Uterus (tissue), 2 donors: ENCODE results near the gene XPO5.

Experiments used
- CTCF ChIP-seq, 4 experiments: fragments of 200-600 bp in 2 of 4; fragments of 450-650 bp in 2 of 4; sonication (generic) in 2 of 4; IDR thresholded peaks; one replicate each; pipeline ENCODE4 v1.5.1; 2016 to 2019; ENCODE audit warnings: antibody characterized with exemption in 4 of 4, mild to moderate bottlenecking in 2 of 4, moderate library complexity in 1 of 4
- POLR2A ChIP-seq, 2 donors: fragments of 450-650 bp; IDR thresholded peaks; one replicate each; pipeline ENCODE4 v1.6.1; 2016; ENCODE audit warnings: antibody characterized with exemption in 2 of 2, mild to moderate bottlenecking in 1 of 2, moderate library complexity in 1 of 2

- TF ChIP-seq CTCF (IDR thresholded peaks at IDR 0.05) (no peak), POLR2A (IDR thresholded peaks at IDR 0.05) (no peak)
These were observed 38.5 kb upstream of the XPO5 start for GRCh38 chr6:43614396-43614730.
